H1 (cell line): ENCODE data around the gene PPP4R1. TPM values are rescaled to one million over a fixed set of nuclear protein-coding genes. Genes with fewer than 3 reads are reported as not detected.
"Not testable (repeated sequence)": the region's sequence is repeated elsewhere in the genome, so short reads cannot be mapped to it uniquely, and the experiment has no call there.

ENCODE experiments used
- CTCF ChIA-PET: fragments of 300-600 bp; sonication (Branson Sonifier 250); formaldehyde crosslinking; loops from one replicate; lab custom pipeline; 2021; ENCODE audit not compliant: partially characterized antibody; lab: Charles Lee
- POLR2A ChIA-PET: fragments of 300-600 bp; sonication (Branson Sonifier 250); formaldehyde crosslinking; loops from one replicate; lab custom pipeline; 2021; ENCODE audit warnings: inconsistent platforms; ENCODE audit not compliant: partially characterized antibody; lab: Charles Lee
- DNase-seq, 2 experiments: peaks; one replicate each; pipeline versions ENCODE4 v3.0.0 to v3.0.0-alpha.2; 2010 to 2022; ENCODE audit warnings: low spot score in 2 of 2, low read depth in 1 of 2, mixed read lengths in 1 of 2
- FAIRE-seq: peaks from 2 replicates; lab custom pipeline; 2011; peaks lifted over from hg19 to GRCh38; lab: Jason Lieb, UNC
- H2AFZ ChIP-seq: 2 replicates; pipeline ENCODE4 v1.8.1; 2012; ENCODE audit warnings: low read length, inconsistent platforms
- H2AK5ac ChIP-seq: 2 replicates; pipeline ENCODE4 v1.6.1; 2013; ENCODE audit warnings: low read depth, low read length
- H2BK120ac ChIP-seq: replicated peaks from 2 replicates; pipeline ENCODE3; 2013; ENCODE audit warnings: low read depth, low read length, inconsistent platforms
- H2BK12ac ChIP-seq: 2 replicates; pipeline ENCODE4 v1.6.1; 2013; ENCODE audit warnings: low read depth, low read length
- H2BK15ac ChIP-seq: 2 replicates; pipeline ENCODE4 v1.6.1; 2013; ENCODE audit warnings: low read length
- H2BK20ac ChIP-seq: 2 replicates; pipeline ENCODE4 v1.6.1; 2013; ENCODE audit warnings: low read length
- H2BK5ac ChIP-seq: 2 replicates; pipeline ENCODE4 v1.6.1; 2013; ENCODE audit warnings: low read depth, low read length
- H3K14ac ChIP-seq: 2 replicates; pipeline ENCODE4 v1.6.1; 2013; ENCODE audit warnings: inconsistent platforms; ENCODE audit not compliant: insufficient read length
- H3K18ac ChIP-seq: 2 replicates; pipeline ENCODE4 v1.6.1; 2013; ENCODE audit warnings: low read length; ENCODE audit errors: extremely low read depth
- H3K23ac ChIP-seq: 2 replicates; pipeline ENCODE4 v1.6.1; 2013; ENCODE audit warnings: inconsistent platforms; ENCODE audit not compliant: insufficient read length
- H3K23me2 ChIP-seq: 2 replicates; pipeline ENCODE4 v1.6.1; 2013; ENCODE audit warnings: low read depth, low read length
- H3K27ac ChIP-seq: 2 replicates; pipeline ENCODE4 v1.6.1; 2011; ENCODE audit warnings: low read depth, low read length, inconsistent platforms
- H3K27me3 ChIP-seq, 4 experiments: replicated peaks in 1 of 4; 1 replicate in 1 of 4; 2 replicates in 3 of 4; pipeline versions ENCODE4 v1.6.1 to v1.8.1; 2011 to 2013; ENCODE audit warnings: low read length in 3 of 4, mild to moderate bottlenecking in 3 of 4, inconsistent platforms in 2 of 4, mixed read lengths in 2 of 4, moderate library complexity in 1 of 4; ENCODE audit not compliant: control insufficient read depth in 3 of 4, insufficient read depth in 3 of 4; ENCODE audit errors: extremely low read depth in 1 of 4
- H3K36me3 ChIP-seq, 4 experiments: 2 replicates each; pipeline versions ENCODE4 v1.6.1 to v1.8.1; 2011 to 2013; ENCODE audit warnings: mild to moderate bottlenecking in 4 of 4, low read length in 3 of 4, moderate library complexity in 2 of 4, control low read depth in 1 of 4, inconsistent platforms in 1 of 4; ENCODE audit not compliant: insufficient read depth in 4 of 4, control insufficient read depth in 2 of 4
- H3K4ac ChIP-seq: replicated peaks from 2 replicates; pipeline ENCODE3; 2013; ENCODE audit warnings: low read length, low read depth, mixed read lengths, inconsistent platforms; ENCODE audit not compliant: insufficient read length
- H3K4me1 ChIP-seq, 4 experiments: replicated peaks in 1 of 4; 1 replicate in 1 of 4; 2 replicates in 3 of 4; pipeline versions ENCODE4 v1.6.1 to v1.8.1; 2011 to 2013; ENCODE audit warnings: low read length in 3 of 4, inconsistent platforms in 2 of 4, mixed read lengths in 1 of 4; ENCODE audit not compliant: insufficient read depth in 4 of 4, control insufficient read depth in 3 of 4
- H3K4me2 ChIP-seq, 2 experiments: 2 replicates each; pipeline versions ENCODE4 v1.6.1 to v1.8.1; 2011 to 2013; ENCODE audit warnings: low read depth in 2 of 2, low read length in 2 of 2, control low read depth in 1 of 2, inconsistent platforms in 1 of 2, mild to moderate bottlenecking in 1 of 2; ENCODE audit not compliant: insufficient read depth in 1 of 2
- H3K4me3 ChIP-seq, 4 experiments: fragments of 200-600, 300-600 bp in 1 of 4; sonication (generic), shearing (Covaris generic), sonication (Bioruptor Twin) in 1 of 4; 2 replicates each; pipeline versions ENCODE4 v1.5.1 to v1.8.1; 2011 to 2016; ENCODE audit warnings: low read length in 4 of 4, low read depth in 3 of 4, control low read depth in 2 of 4, inconsistent platforms in 2 of 4, mild to moderate bottlenecking in 2 of 4, mixed read lengths in 1 of 4, moderate library complexity in 1 of 4; ENCODE audit not compliant: insufficient read depth in 2 of 4; ENCODE audit errors: extremely low read depth in 1 of 4
- H3K56ac ChIP-seq: replicated peaks from 2 replicates; pipeline ENCODE3; 2013; ENCODE audit warnings: low read depth, mild to moderate bottlenecking, mixed read lengths, low read length, inconsistent platforms; ENCODE audit not compliant: insufficient read length
- H3K79me1 ChIP-seq: 2 replicates; pipeline ENCODE4 v1.6.1; 2013; ENCODE audit warnings: low read depth, low read length, control low read depth
- H3K79me2 ChIP-seq, 2 experiments: 2 replicates each; pipeline versions ENCODE4 v1.6.1 to v1.8.1; 2012 to 2013; ENCODE audit warnings: low read length in 2 of 2, mild to moderate bottlenecking in 2 of 2, inconsistent platforms in 1 of 2; ENCODE audit not compliant: insufficient read depth in 2 of 2, control insufficient read depth in 1 of 2
- H3K9ac ChIP-seq, 4 experiments: replicated peaks in 1 of 4; 1 replicate in 1 of 4; 2 replicates in 3 of 4; pipeline versions ENCODE4 v1.6.1 to v1.8.1; 2011 to 2013; ENCODE audit warnings: low read depth in 3 of 4, low read length in 3 of 4, control low read depth in 2 of 4, mild to moderate bottlenecking in 2 of 4, moderate library complexity in 2 of 4, inconsistent platforms in 1 of 4; ENCODE audit errors: extremely low read depth in 1 of 4
- H3K9me3 ChIP-seq, 2 experiments: 2 replicates each; pipeline versions ENCODE4 v1.6.1 to v1.8.1; 2012 to 2013; ENCODE audit warnings: mild to moderate bottlenecking in 2 of 2, moderate library complexity in 2 of 2, control low read depth in 1 of 2, inconsistent platforms in 1 of 2, low read depth in 1 of 2, low read length in 1 of 2, mixed read lengths in 1 of 2; ENCODE audit not compliant: insufficient read depth in 2 of 2
- H4K20me1 ChIP-seq, 2 experiments: replicated peaks in 1 of 2; 2 replicates each; pipeline versions ENCODE3 to v1.8.1; 2011 to 2013; ENCODE audit warnings: inconsistent platforms in 2 of 2, low read length in 2 of 2, mild to moderate bottlenecking in 1 of 2; ENCODE audit not compliant: insufficient read depth in 2 of 2, control insufficient read depth in 1 of 2
- H4K5ac ChIP-seq: 2 replicates; pipeline ENCODE4 v1.6.1; 2013; ENCODE audit warnings: low read length, low read depth, mixed read lengths, inconsistent platforms; ENCODE audit not compliant: insufficient read length
- H4K8ac ChIP-seq: 2 replicates; pipeline ENCODE4 v1.8.0; 2013; ENCODE audit warnings: mild to moderate bottlenecking, moderate library complexity, low read length, inconsistent platforms; ENCODE audit not compliant: insufficient read depth; ENCODE audit errors: extremely low read depth
- H4K91ac ChIP-seq: replicated peaks from 2 replicates; pipeline ENCODE3; 2013; ENCODE audit warnings: low read length, mixed read lengths, inconsistent platforms; ENCODE audit not compliant: insufficient read length
- TEAD4 ChIP-seq: IDR thresholded peaks from 2 replicates; pipeline ENCODE4 v1.6.1; 2012; ENCODE audit warnings: low read depth, low read length, inconsistent platforms, mixed read lengths
- WGBS, 2 experiments: shearing (Covaris generic) in 1 of 2; methylation state at CpG; one replicate each; pipeline versions ENCODE4 v1.1.6 to v1.1.7; 2013 to 2015; ENCODE audit warnings: low lambda C conversion rate in 2 of 2, mixed read lengths in 2 of 2, inconsistent platforms in 1 of 2, low coverage in 1 of 2, missing lambda C conversion rate in 1 of 2; ENCODE audit not compliant: insufficient replicate concordance in 2 of 2, insufficient coverage in 1 of 2, insufficient read length in 1 of 2; ENCODE audit errors: extremely low coverage in 1 of 2, missing lambda C conversion rate in 1 of 2; 5-methylcytosine and 5-hydroxymethylcytosine counted together
- polyA plus RNA-seq, 7 experiments: library from polyadenylated mRNA; depleted of rRNA in 3 of 7; stranded (reverse) in 5 of 7; unstranded in 2 of 7; fragments of >200 nt in 5 of 7; fragments of 200-250 nt in 2 of 7; gene quantifications; 1 replicate in 5 of 7; 2 replicates in 1 of 7; 4 replicates in 1 of 7; pipeline versions ENCODE4 v1.2.1 to v1.2.3, GENCODE V29; 2011 to 2013; ENCODE audit warnings: missing spikeins in 2 of 7, mixed read lengths in 2 of 7
- total RNA-seq: library from RNA; stranded (reverse); fragmentation: NEBNext Ultra II Directional; extraction: Animal tissue kit (Norgen Biotek cat#: 25700); gene quantifications from 2 replicates; pipeline ENCODE4 v1.2.1, GENCODE V29; 2021

The PPP4R1 gene
- total and polyA plus RNA-seq, 2 of the 8 experiments (the other 6 are each of a cell fraction or from before 2014, with no cell fraction given): 67.4 to 96.1 TPM

GRCh38 chr18:9642799-9643462 is 28.6 kb upstream of the PPP4R1 start (continued):
- no peak for TF ChIP-seq TEAD4
- TF ChIP-seq, all 59 proteins: peak for 0

DNA sequence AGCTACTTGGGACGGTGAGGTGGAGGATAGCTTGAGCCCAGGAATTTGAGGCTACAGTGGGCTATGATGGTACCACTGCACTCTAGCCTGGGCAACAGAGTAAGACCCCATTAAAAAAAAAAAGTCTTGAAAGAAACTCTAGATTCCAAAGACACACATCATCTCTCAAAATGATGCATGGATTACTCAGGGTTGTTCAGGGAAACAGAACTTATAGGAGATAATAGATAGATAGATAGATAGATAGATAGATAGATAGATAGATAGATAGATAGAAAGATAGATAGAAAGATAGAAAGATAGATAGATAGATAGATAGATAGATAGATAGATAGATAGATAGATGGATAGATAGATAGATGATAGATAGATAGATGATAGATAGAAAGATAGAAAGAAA is 26.7 kb upstream of the PPP4R1 start:
- H3K56ac ChIP-seq, H4K91ac ChIP-seq, H3K14ac ChIP-seq, H2BK120ac ChIP-seq, H4K5ac ChIP-seq, H4K8ac ChIP-seq, H3K4ac ChIP-seq, H3K27ac ChIP-seq, H3K27me3 ChIP-seq, H3K9ac ChIP-seq, H2BK12ac ChIP-seq, H3K79me1 ChIP-seq, H2AFZ ChIP-seq, H3K79me2 ChIP-seq, H2AK5ac ChIP-seq, FAIRE-seq, H3K18ac ChIP-seq, H3K4me2 ChIP-seq, H3K4me3 ChIP-seq, POLR2A ChIA-PET, H3K23ac ChIP-seq, H3K9me3 ChIP-seq, CTCF ChIA-PET, DNase-seq, H2BK15ac ChIP-seq, H3K23me2 ChIP-seq, H3K36me3 ChIP-seq, H4K20me1 ChIP-seq, H2BK20ac ChIP-seq: not testable (repeated sequence)
- Histone ChIP-seq H2BK5ac (0 out of 2 replicates have a peak overlapping the region, but pooled peaks have one; percentile 16), H3K4me1 (peaks cover 0 to 12% (median 6%) of the 10 kb centered on the region in 4 experiments; a peak in 5 of 7 replicates)
- 88% methylated on average over 1 of the region's 1 CpG; no CpG with 5 or more reads in 1 of the 2 experiments for WGBS, 2 experiments
